GM21786 (cell line): ENCODE measurements around the gene PIH1D1.

Experiments used
- ATAC-seq: cut with Tn5 transposase; IDR thresholded peaks from one replicate; pipeline ENCODE4 v1.9.1; 2021; ENCODE audit not compliant: unreplicated experiment

Gene PIH1D1

GRCh38 chr19:49436381-49437017 is 15.1 kb downstream of the PIH1D1 start:
- ATAC-seq = no peak

DNA sequence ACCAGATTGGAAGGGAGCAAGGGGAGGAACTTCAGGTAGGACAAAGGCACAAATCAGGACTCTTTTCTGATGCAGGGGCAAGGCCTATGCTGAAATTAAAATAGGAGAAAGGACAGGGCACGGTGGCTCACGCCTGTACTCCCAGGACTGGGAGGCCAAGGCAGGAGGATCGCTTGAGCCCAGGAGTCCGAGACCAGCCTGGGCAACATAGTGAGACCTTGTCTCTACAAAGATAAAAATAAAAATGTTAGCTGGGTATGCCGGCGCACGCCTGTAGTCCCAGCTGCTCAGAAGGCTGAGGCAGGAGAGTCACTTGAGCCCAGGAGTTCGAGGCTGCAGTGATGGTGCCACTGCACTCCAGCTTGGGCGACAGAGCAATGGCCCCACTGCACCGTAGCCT is 15.9 kb downstream of the PIH1D1 start:
- ATAC-seq = no peak

GRCh38 chr19:49434907-49435583 is 16.6 kb downstream of the PIH1D1 start:
- no peak for ATAC-seq

- ATAC-seq = no peak
Observed at GRCh38 chr19:49433240-49433901, 18.2 kb downstream of the PIH1D1 start.

DNA sequence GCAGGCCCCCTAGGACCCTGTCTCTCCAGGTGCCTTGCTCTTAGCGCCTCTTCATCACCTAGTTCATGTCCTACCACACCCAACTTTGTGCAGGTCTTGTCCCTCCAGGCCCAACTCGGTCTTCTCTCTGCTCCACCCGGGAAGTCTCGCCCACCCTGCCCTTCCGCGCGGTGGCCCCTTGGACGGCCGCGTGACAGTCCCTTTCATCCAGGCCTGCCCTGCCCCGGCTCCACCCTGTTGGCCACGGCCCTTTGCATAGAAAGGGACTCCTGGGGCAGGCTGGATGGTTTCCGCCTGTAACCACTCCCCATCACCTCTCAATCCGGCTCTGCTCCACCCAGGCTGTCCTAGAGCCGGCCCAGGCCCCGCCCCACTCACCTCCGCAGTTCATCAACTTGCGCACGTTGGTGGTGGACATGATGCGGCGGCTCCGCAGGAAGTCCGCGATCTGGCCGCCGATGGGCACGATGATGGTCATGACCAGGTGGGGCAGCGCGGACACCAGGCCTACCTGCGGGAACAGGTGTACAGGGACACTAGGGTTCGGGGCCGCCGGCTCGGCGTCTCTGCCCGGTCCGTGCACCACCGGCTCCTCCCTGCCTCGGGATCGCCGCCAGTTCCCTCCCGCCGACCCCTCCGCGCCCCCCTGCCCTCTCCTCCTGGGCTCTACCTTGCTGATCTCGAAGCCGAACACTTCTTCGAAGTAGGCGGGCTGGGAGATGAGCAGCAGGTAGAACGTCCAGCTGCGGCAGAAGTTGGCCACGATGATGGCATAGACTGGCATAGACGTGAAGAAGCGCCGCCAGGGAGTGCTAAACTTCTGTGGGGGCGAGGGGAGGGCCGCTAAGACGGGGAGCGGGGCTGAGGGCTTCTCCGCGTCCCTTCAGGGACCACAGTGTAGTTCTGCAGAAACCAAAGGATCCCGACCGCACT is 19.2 kb downstream of the PIH1D1 start:
- ATAC-seq = no peak

GRCh38 chr19:49431330-49431749 is 20.3 kb downstream of the PIH1D1 start:
- no peak for ATAC-seq

DNA sequence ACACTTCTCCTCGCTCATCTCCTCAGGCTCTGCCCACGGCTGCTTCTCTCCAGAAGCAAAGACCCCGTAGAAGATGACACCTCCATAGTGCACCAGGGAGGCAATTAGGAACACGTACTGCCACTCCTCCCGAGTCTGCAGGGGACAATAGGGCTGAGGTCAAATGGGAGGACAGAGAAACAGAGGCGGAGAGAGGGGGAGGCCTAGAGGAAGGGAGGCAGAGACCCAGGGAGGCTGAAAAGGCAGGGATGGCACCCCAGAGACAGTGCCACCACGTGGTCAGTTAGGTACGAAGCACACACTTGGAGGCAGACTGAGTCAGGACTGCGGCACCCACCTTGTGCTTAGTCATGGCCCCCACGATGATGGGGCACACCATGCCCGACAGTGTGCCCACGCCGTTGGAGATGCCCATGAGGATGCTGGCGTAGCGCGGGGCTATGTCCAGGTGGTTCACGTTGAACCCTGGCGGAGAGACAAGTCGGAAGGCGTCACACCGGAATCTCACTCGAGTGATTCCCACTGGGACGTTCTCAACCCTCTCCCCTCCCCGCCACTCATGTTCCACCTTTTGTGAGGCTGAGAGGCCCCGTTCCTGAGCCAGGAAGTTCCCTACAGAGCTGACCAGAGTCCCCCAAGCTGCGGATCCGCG is 20.8 kb downstream of the PIH1D1 start:
- ATAC-seq = no peak

GRCh38 chr19:49430172-49430677 is 21.4 kb downstream of the PIH1D1 start:
- ATAC-seq = no peak

- ATAC-seq = no peak
Observed at GRCh38 chr19:49428547-49429451, 22.8 kb downstream of the PIH1D1 start.

GRCh38 chr19:49427855-49428546 is 23.6 kb downstream of the PIH1D1 start:
- no peak for ATAC-seq

DNA sequence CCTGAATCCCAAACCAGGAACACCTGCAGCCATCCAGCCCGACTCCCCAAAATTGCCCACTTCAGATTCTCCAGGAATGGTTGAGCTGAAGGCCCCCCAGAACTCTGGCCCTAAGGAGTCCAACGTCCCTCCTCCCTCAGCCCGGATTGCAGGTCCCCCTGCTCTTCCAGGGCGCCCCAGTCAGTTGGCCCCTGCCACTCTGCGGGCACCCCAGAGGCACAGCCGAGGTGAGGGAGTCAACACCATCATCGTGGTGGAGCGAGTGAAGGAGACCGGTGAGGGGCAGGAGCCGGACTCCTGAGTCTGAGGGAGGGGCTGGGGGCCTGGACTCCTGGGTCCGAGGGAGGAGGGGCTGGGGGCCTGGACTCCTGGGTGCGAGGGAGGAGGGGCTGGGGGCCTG is 24.3 kb downstream of the PIH1D1 start:
- ATAC-seq = no peak

DNA sequence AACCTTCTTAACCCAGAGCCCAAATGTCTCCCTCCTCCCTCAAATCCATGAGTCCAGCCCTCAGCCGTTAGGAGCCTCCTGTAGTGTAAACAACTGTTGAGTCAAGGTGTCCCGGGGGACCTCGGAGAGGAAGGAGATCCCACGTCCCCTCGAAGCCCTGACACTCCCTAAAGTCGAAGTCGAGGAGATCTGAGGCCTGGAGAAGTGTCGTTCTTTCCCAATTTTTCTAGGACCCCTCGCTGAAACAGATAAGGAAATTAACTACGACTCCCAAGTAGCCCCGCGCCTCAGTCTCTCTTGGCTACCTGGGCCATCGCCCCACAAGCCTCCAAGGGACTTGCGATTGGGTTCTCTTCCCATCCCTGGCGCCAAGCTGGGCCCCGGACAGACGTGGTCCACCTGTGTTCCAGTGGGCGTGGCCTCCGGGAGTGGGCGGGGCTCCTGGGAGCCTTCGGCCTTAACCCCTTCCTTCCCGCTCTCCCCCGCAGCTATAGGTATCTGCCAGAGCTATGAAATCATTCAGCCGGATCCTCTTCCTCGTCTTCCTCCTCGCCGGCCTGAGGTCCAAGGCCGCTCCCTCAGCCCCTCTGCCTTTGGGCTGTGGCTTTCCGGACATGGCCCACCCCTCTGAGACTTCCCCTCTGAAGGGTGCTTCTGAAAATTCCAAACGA is 25.6 kb downstream of the PIH1D1 start:
- no peak for ATAC-seq

DNA sequence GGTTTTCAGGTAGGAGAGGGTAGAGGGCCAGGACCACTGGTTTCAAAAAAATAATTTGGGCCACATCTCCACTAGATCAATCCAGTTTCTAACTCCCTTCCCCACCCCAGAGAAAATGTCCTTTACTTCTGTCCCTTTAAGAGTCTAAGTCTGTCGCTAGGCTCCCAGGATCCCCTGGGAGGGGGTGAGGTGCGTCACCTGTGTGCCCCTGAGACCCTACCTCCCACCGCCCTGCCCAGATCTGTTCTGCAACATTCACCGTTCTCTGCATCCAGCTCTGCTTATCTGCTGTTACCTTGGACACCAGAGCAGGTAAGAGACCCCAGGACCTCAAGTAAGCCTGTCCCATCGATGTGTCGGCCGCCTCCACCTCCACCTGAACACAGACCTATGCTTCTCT is 26.4 kb downstream of the PIH1D1 start, which contains the start of gene GFY:
Gene GFY, plus strand, starts transcription at position 211 of the 400 bp plus-strand sequence. CDS start 1,043 bp downstream, outside the sequence.
- no peak for ATAC-seq

DNA sequence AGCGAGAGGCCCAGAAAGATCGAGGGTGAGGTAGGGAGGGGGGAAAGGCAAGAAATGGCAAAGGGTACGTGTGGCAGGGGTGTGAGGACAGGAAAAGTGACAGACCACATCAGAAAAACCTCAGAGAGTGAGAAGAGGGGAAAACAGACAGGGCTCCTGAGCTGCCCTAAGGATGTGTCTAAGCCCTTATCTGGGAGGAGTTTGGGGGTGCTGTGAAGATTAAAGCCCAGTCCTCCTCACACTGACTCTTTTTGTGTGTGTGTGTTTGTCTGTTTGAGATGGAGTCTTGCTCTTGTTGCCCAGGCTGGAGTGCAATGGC is 27.7 kb downstream of the PIH1D1 start:
- no peak for ATAC-seq

GRCh38 chr19:49423071-49423984 is 28.3 kb downstream of the PIH1D1 start, which contains the start of gene PTH2:
Gene PTH2, minus strand, starts transcription at chr19:49423441. Its CDS starts 102 bp downstream, at chr19:49423339.
- ATAC-seq = no peak

- no peak for ATAC-seq
Observed at GRCh38 chr19:49422407-49423070, 29.1 kb downstream of the PIH1D1 start.

DNA sequence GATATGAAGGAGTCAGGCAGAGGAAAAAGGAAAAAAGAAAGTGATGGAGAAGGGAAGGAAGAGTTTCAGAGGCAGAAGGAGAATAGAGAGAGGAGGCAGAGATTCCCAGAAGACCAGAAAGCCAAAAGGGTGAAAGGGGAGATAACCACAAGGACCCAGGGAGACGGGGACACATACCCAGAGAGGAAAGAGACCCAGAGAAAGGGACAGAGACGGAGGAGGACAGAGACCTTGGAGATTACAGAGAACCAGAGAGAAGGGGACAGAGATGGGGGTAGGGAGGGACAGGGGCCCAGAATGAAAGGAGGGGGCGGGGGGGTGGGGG is 29.8 kb downstream of the PIH1D1 start:
- no peak for ATAC-seq
